GM19023 (cell line): ENCODE measurements around the gene TEKT5.
"Not testable (repeated sequence)": the region's sequence is repeated elsewhere in the genome, so short reads cannot be mapped to it uniquely, and the experiment has no call there.

Experiments
- ATAC-seq: cut with Tn5 transposase; IDR thresholded peaks from one replicate; pipeline ENCODE4 v1.9.1; 2021; ENCODE audit warnings: mild to moderate bottlenecking, moderate library complexity; ENCODE audit not compliant: unreplicated experiment

Gene TEKT5

GRCh38 chr16:10660950-10661635, 33.6 kb downstream of the TEKT5 start:
- no peak for ATAC-seq

- no peak for ATAC-seq
Observed at GRCh38 chr16:10658943-10659342, 35.8 kb downstream of the TEKT5 start.

- no peak for ATAC-seq
Observed at GRCh38 chr16:10657925-10658324, 36.8 kb downstream of the TEKT5 start.

- no peak for ATAC-seq
Observed at GRCh38 chr16:10656618-10657017, 38.1 kb downstream of the TEKT5 start.

GRCh38 chr16:10655415-10655977, 39.2 kb downstream of the TEKT5 start:
- ATAC-seq = no peak

- no peak for ATAC-seq
Observed at GRCh38 chr16:10654592-10655414, 39.9 kb downstream of the TEKT5 start.

- ATAC-seq = no peak
Observed at GRCh38 chr16:10652730-10653590, 41.8 kb downstream of the TEKT5 start.

GRCh38 chr16:10649098-10649497, 45.6 kb downstream of the TEKT5 start:
- not testable (repeated sequence) for ATAC-seq

GRCh38 chr16:10647721-10648296, 46.9 kb downstream of the TEKT5 start:
- no peak for ATAC-seq

- no peak for ATAC-seq
Observed at GRCh38 chr16:10647264-10647720, 47.4 kb downstream of the TEKT5 start.

GRCh38 chr16:10646581-10647263, 48.0 kb downstream of the TEKT5 start:
- ATAC-seq = no peak

GRCh38 chr16:10646228-10646580, 48.5 kb downstream of the TEKT5 start:
- ATAC-seq = no peak

- ATAC-seq = no peak
Observed at GRCh38 chr16:10644092-10644491, 50.6 kb downstream of the TEKT5 start.

- no peak for ATAC-seq
Observed at GRCh38 chr16:10642964-10643363, 51.8 kb downstream of the TEKT5 start.

- no peak for ATAC-seq
Observed at GRCh38 chr16:10641953-10642949, 52.5 kb downstream of the TEKT5 start.

GRCh38 chr16:10641555-10641952, 53.2 kb downstream of the TEKT5 start:
- ATAC-seq = no peak

- no peak for ATAC-seq
Observed at GRCh38 chr16:10640934-10641333, 53.8 kb downstream of the TEKT5 start.

- no peak for ATAC-seq
Observed at GRCh38 chr16:10638101-10638500, 56.6 kb downstream of the TEKT5 start.
